ENCODE results near the gene TMSB4X. TPM values are rescaled to one million over a fixed set of nuclear protein-coding genes. Genes with fewer than 3 reads are reported as not detected.

Gene TMSB4X
- total RNA-seq, 1 donor, result 7,483 TPM

GRCh38 chrX:12949927-12950656, 24.8 kb upstream of the TMSB4X start:
- no peak overlapping the region for H3K4me3 ChIP-seq (ENCODE audit: low read depth, low read length)
- TF ChIP-seq CTCF (IDR thresholded peaks at IDR 0.05; ENCODE audit: insufficient read depth, low read depth, low read length), result no peak
- DNase-seq (ENCODE audit: low read depth), result peak; percentile 96

- DNase-seq (ENCODE audit: low read depth), result no peak
- H3K4me3 ChIP-seq (ENCODE audit: low read depth, low read length), result no peak overlapping the region
- TF ChIP-seq CTCF (IDR thresholded peaks at IDR 0.05; ENCODE audit: insufficient read depth, low read depth, low read length), result peak; percentile 25
These were observed 23.9 kb upstream of the TMSB4X start for GRCh38 chrX:12950851-12951594.

- no peak for TF ChIP-seq CTCF (IDR thresholded peaks at IDR 0.05; ENCODE audit: insufficient read depth, low read depth, low read length)
These were observed 23.3 kb upstream of the TMSB4X start for GRCh38 chrX:12951595-12951975.

GRCh38 chrX:12953420-12953819, 21.5 kb upstream of the TMSB4X start:
- H3K4me3 ChIP-seq (ENCODE audit: low read depth, low read length), result no peak overlapping the region
- no peak for TF ChIP-seq CTCF (IDR thresholded peaks at IDR 0.05; ENCODE audit: insufficient read depth, low read depth, low read length)
- no peak for DNase-seq (ENCODE audit: low read depth)

More at GRCh38 chrX:12951595-12951975, 23.3 kb upstream of the TMSB4X start:
- DNase-seq (ENCODE audit: low read depth), result no peak
- H3K4me3 ChIP-seq (ENCODE audit: low read depth, low read length), result no peak overlapping the region

- TF ChIP-seq CTCF (IDR thresholded peaks at IDR 0.05; ENCODE audit: insufficient read depth, low read depth, low read length), result no peak
- H3K4me3 ChIP-seq (ENCODE audit: low read depth, low read length), result no peak overlapping the region
- no peak for DNase-seq (ENCODE audit: low read depth)
These were observed 20.5 kb upstream of the TMSB4X start for GRCh38 chrX:12954376-12954775.

GRCh38 chrX:12954981-12955380, 19.9 kb upstream of the TMSB4X start:
- TF ChIP-seq CTCF (IDR thresholded peaks at IDR 0.05; ENCODE audit: insufficient read depth, low read depth, low read length), result no peak
- DNase-seq (ENCODE audit: low read depth), result no peak
- H3K4me3 ChIP-seq (ENCODE audit: low read depth, low read length), result no peak overlapping the region

Measured in fibroblast of villous mesenchyme (primary cell).